PC-3 (cell line): Measurements from ENCODE around the gene KIAA0930. TPM values are rescaled to one million over a fixed set of nuclear protein-coding genes. Genes with fewer than 3 reads are reported as not detected.

Experiments
- ATAC-seq: fragments of 200-7000 bp; cut with Tn5 transposase; 2 replicates; pipeline ENCODE4 v1.9.1; 2020; ENCODE audit warnings: mild to moderate bottlenecking, moderate library complexity
- BruUV-seq: library from RNA; stranded (reverse); fragments of 400-500 nt; replicated peaks from 2 replicates; lab custom pipeline; 2021; lab: Mats Ljungman, UMichigan
- CTCF ChIA-PET: fragments of 300-600 bp; sonication (Branson Sonifier 250); formaldehyde crosslinking; loops from one replicate; lab custom pipeline; 2022; ENCODE audit warnings: antibody characterized with exemption; lab: Charles Lee
- POLR2A ChIA-PET: fragments of 300-600 bp; sonication (Branson Sonifier 250); formaldehyde crosslinking; loops from one replicate; lab custom pipeline; 2022; ENCODE audit warnings: antibody characterized with exemption; ENCODE audit not compliant: unreplicated experiment; lab: Charles Lee
- DNase-seq: peaks from one replicate; pipeline ENCODE4 v3.0.0-alpha.2; 2015
- H2AFZ ChIP-seq: fragments of 300-600 bp; sonication (generic); 2 replicates; pipeline ENCODE4 v1.6.0; 2016; ENCODE audit warnings: antibody characterized with exemption, low read length
- H3F3A ChIP-seq: fragments of 300-600 bp; sonication (generic); one replicate; pipeline ENCODE4 v1.6.0; 2017; ENCODE audit warnings: antibody characterized with exemption, low read length, control low read depth, mild to moderate bottlenecking; ENCODE audit not compliant: unreplicated experiment
- H3K27ac ChIP-seq: fragments of 300-600 bp; sonication (generic); 2 replicates; pipeline ENCODE4 v1.5.1; 2016; ENCODE audit warnings: mild to moderate bottlenecking, low read length
- H3K27me3 ChIP-seq: fragments of 300-600 bp; sonication (generic); 2 replicates; pipeline ENCODE4 v1.6.1; 2016; ENCODE audit warnings: low read length, mixed read lengths
- H3K36me3 ChIP-seq: fragments of 300-600 bp; sonication (generic); 2 replicates; pipeline ENCODE4 v1.6.1; 2016; ENCODE audit warnings: low read depth, mixed run types, low read length, mixed read lengths
- H3K4me1 ChIP-seq: fragments of 300-600 bp; sonication (generic); 2 replicates; pipeline ENCODE4 v1.5.1; 2016; ENCODE audit warnings: low read length; ENCODE audit not compliant: insufficient read depth
- H3K4me2 ChIP-seq: fragments of 300-600 bp; sonication (generic); 2 replicates; pipeline ENCODE4 v1.6.0; 2016; ENCODE audit warnings: low read length
- H3K4me3 ChIP-seq: fragments of 300-600 bp; sonication (generic); 2 replicates; pipeline ENCODE4 v1.5.1; 2016; ENCODE audit warnings: mild to moderate bottlenecking, low read length, mixed read lengths
- H3K79me2 ChIP-seq: fragments of 300-600 bp; sonication (generic); 2 replicates; pipeline ENCODE4 v1.6.1; 2017; ENCODE audit warnings: low read length, mixed read lengths
- H3K9ac ChIP-seq: fragments of 300-600 bp; sonication (generic); 2 replicates; pipeline ENCODE4 v1.6.0; 2016; ENCODE audit warnings: mild to moderate bottlenecking, low read length
- H3K9me2 ChIP-seq: fragments of 300-600 bp; sonication (generic); replicated peaks from 2 replicates; pipeline ENCODE4 v1.6.1; 2016; ENCODE audit warnings: mixed run types, low read length, mixed read lengths
- H3K9me3 ChIP-seq: fragments of 300-600 bp; sonication (generic); 2 replicates; pipeline ENCODE4 v1.6.1; 2016; ENCODE audit warnings: low read length, mixed read lengths
- H4K20me1 ChIP-seq: fragments of 300-600 bp; sonication (generic); 2 replicates; pipeline ENCODE4 v1.6.1; 2016; ENCODE audit warnings: low read length, mixed read lengths
- CTCF ChIP-seq: fragments of 300-600 bp; sonication (generic); conservative IDR thresholded peaks from 2 replicates; pipeline ENCODE4 v1.5.1; 2017; ENCODE audit warnings: antibody characterized with exemption, low read depth, mild to moderate bottlenecking, low read length
- EZH2 ChIP-seq: fragments of 300-600 bp; sonication (generic); IDR thresholded peaks from one replicate; pipeline ENCODE4 v1.6.1; 2017; ENCODE audit warnings: antibody characterized with exemption, mild to moderate bottlenecking, low read length; ENCODE audit not compliant: unreplicated experiment
- EZH2phosphoT487 ChIP-seq: fragments of 300-600 bp; sonication (generic); IDR thresholded peaks from 2 replicates; pipeline ENCODE4 v1.6.1; 2018; ENCODE audit warnings: mild to moderate bottlenecking, antibody characterized with exemption, low read length, borderline replicate concordance
- intact Hi-C: fragments of 100-400 bp; cut with micrococcal nuclease; formaldehyde crosslinking; loops from 2 replicates; pipeline ENCODE4 v1.9.0; 2023
- total RNA-seq: library from RNA; depleted of rRNA; stranded (reverse); fragments of >200 nt; gene quantifications from 2 replicates; pipeline ENCODE4 v1.2.3, GENCODE V29; 2014

KIAA0930 gene
- total RNA-seq, 1 experiment from 2014 or later, result 29.8 TPM

GRCh38 chr22:45235851-45236342 lies 4.8 kb downstream of the KIAA0930 start:
- Histone ChIP-seq H3K27me3 (no peaks in the 10 kb centered on the region), H3K9ac (no peak overlapping the region), H3K9me2 (no peaks in the 10 kb centered on the region), H3K9me3 (no peaks in the 10 kb centered on the region), H2AFZ (no peak overlapping the region), H3K36me3 (no peaks in the 10 kb centered on the region), H3F3A (no peaks in the 10 kb centered on the region), H3K79me2 (peaks cover 15% of the 10 kb centered on the region), H3K4me2 (no peak overlapping the region), H3K4me3 (no peak overlapping the region), H3K4me1 (peaks cover 6% of the 10 kb centered on the region), H4K20me1 (no peaks in the 10 kb centered on the region; the same call in 1 of the 2 replicates), H3K27ac (no peak overlapping the region)
- intact Hi-C loops, result no loop called here
- TF ChIP-seq CTCF, result no peak
- TF ChIP-seq EZH2, result no peak
- no peak for TF ChIP-seq EZH2phosphoT487
- ATAC-seq (no peak), DNase-seq (no peak)
- ChIA-PET POLR2A (no interaction called here), CTCF (no interaction called here)
- BruUV-seq, result no TSS peak

GRCh38 chr22:45235101-45235777 lies 5.5 kb downstream of the KIAA0930 start:
- DNase-seq, result no peak
- ChIA-PET POLR2A (no interaction called here), CTCF (no interaction called here)
- BruUV-seq, result no TSS peak
- Histone ChIP-seq H4K20me1 (no peaks in the 10 kb centered on the region; the same call in 1 of the 2 replicates), H3K27me3 (no peaks in the 10 kb centered on the region), H3K27ac (no peak overlapping the region), H3K9me2 (no peaks in the 10 kb centered on the region), H3K79me2 (peaks cover 14% of the 10 kb centered on the region), H3K36me3 (no peaks in the 10 kb centered on the region), H3K9ac (no peak overlapping the region), H3K4me3 (no peak overlapping the region), H2AFZ (no peak overlapping the region), H3K4me1 (peaks cover 6% of the 10 kb centered on the region), H3K9me3 (no peaks in the 10 kb centered on the region), H3F3A (no peaks in the 10 kb centered on the region), H3K4me2 (no peak overlapping the region)
- intact Hi-C loops, result no loop called here
- no peak for ATAC-seq
- no peak for TF ChIP-seq CTCF
- no peak for TF ChIP-seq EZH2phosphoT487

- no peaks in the 10 kb centered on the region for H3K9me2 ChIP-seq
- H3K27me3 ChIP-seq, result no peaks in the 10 kb centered on the region
- POLR2A ChIA-PET, result no interaction called here
- no peaks in the 10 kb centered on the region for H3K9me3 ChIP-seq
- no TSS peak for BruUV-seq
- no peak overlapping the region for H3K9ac ChIP-seq
- DNase-seq, result no peak
- no peaks in the 10 kb centered on the region for H4K20me1 ChIP-seq
- no peaks in the 10 kb centered on the region for H3F3A ChIP-seq
- no peak overlapping the region for H2AFZ ChIP-seq
- no peak overlapping the region for H3K4me3 ChIP-seq
- H3K79me2 ChIP-seq, result no peaks in the 10 kb centered on the region
- no peak for TF ChIP-seq EZH2
- no peak for TF ChIP-seq EZH2phosphoT487
- no peak for TF ChIP-seq CTCF
- ATAC-seq, result no peak
- CTCF ChIA-PET, result no interaction called here
- intact Hi-C loops, result no loop called here
- no peak overlapping the region for H3K4me2 ChIP-seq
- H3K4me1 ChIP-seq, result no peaks in the 10 kb centered on the region
- H3K27ac ChIP-seq, result no peak overlapping the region
- H3K36me3 ChIP-seq, result no peaks in the 10 kb centered on the region
Observed at GRCh38 chr22:45233827-45234226, 6.9 kb downstream of the KIAA0930 start.
